IPS-11a (cell line): Measurements from ENCODE around the gene ANKRD37.

ENCODE experiments used
- H3K4me3 ChIP-seq: one replicate; pipeline ENCODE4 v1.5.1; 2013; ENCODE audit warnings: low read depth, low read length, control low read depth

The ANKRD37 gene

DNA sequence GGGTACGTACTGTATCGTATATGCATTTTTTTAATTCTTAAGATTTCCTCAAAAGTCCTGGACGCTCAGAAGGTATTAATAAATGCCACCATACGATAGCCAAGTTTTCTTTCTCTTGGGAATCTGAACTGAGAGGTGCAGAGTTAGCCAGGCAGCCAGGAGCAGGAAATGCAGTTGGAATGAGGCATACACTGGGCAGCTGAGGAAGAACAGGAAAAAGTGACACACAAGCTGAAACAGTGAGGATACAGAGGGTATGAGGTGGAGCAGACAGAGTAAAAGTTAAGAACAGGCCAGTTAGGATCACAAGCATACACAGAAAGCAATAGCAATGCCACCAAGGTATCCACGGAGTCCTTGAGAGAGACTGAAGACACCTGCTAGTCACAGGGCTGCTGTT is 15.8 kb downstream of the ANKRD37 start:
- H3K4me3 ChIP-seq, result no peak overlapping the region

DNA sequence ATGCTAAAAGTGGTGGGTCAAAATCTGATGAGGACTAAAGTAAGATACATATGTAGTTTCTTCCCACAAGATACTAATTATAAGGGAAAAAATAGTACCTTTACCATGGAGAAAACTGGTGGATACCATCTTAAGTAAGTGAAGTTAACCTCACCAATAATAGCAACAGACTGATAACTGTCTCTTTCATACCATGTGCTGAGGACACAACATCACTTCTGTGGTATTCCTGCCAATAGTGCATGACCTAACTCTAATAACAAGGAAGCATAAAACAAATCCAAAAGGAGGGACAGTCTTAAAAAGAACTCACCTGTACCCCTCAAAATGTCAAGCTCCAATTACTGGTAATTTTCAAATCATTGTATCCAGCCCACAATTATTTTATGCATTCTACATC is 20.3 kb downstream of the ANKRD37 start:
- H3K4me3 ChIP-seq, result no peak overlapping the region

DNA sequence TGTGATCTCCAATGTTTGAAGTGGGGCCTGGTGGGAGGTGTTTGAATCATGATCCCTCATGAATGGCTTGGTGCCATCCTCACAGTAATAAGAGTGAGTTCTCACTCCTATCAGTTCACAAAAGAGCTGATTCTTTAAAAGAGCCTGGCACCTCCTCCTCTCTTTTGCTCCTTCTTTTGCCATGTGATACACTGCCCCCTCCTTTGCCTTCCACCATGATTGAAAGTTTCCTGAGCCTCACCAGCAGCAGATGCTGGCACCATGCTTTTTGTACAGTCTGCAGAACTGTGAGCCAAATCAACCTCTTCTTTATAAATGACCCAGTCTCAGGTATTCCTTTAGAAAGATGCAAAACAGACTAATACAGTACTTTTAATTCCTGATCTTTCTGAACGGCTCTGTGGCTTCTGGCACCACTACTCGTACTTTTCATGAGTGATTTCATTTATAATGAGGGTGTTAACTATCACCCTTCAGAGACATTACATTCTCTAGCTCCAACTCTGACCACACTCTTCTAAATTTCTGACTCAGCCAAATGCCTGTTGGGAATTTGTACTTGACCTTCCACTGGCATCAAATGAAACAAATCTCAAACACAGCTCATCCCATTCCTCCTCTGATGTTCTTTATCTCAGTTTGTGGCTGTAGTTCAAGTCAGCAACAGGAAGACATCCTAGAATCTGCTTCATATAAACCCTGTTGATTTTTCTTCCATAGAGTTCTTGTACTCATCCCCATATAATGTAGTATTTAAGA is 24.9 kb downstream of the ANKRD37 start:
- no peak overlapping the region for H3K4me3 ChIP-seq

DNA sequence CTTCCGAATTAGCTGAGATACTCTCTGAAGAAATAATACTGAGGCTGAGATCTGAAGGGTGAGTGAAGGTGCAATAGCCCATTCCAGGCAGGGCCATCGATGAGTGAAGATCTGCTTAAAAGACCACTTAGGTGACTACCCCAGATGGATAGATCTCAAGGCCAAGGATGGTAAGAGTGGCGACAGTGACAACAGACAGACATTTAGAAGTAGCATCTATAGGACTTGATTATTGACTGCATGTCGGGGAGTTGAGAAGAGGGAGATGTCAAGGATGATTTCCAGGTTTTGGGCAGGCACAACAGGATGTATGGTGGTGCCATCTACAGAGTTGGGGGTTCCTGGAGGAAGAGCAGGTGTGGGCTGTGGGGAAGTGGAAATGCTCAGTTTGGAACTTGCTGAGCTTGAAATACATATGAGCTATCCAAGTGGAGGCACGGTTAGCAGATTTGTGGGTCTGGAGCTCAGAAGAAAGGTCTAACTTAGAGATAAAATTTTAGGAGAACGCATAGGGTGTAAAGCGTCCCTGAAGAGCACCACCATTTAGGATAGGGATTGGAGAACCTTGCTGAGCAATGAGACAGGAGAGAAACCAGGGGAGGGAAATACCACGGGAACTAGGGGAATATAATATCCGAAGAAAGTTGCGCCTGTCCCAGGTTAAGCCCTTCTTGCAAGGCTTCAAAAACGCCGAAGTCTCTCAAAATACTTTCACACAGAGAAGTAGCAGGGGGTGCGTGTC is 28.4 kb downstream of the ANKRD37 start:
- H3K4me3 ChIP-seq, result peak overlapping the region; percentile 92

DNA sequence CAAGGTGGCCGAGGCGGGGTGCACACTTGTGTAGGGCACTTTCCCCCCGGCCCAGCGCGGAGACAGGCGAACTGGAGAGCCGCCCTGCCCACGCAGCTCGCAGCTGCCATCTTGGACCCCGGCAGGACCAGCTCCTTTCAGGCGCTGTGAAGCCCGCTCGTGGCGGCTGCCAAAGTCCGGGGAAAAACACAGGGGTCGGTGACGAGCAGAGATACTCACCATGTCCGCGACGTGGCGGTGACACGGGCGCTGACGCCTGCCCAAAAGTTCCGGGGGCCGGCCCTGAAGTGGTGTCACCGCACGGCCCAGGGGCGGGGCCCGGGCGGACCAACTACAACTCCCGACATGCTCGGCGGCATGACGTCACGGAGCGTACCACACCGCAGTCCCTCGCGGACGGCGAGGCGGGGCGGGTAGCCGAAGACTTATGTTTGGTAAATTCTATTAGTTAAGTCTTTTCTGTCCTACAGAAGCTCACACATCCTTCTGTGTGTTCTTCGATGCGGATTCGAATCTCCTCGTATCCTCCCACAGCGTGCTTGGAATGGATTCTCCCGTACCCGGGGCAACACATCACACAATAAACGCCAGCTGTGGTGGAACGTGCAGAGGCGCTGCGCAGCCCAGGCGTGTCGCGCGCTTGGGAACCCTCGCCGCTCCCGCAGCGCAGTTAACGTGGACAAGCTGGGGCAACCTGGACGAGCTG is 29.2 kb downstream of the ANKRD37 start, which contains the start of gene UFSP2:
TSS of gene UFSP2 (minus strand) at position 318 of the 706 bp plus-strand sequence. CDS start at position 222, 96 bp downstream.
- H3K4me3 ChIP-seq, result peak within 1 kb of the TSS; percentile 92

DNA sequence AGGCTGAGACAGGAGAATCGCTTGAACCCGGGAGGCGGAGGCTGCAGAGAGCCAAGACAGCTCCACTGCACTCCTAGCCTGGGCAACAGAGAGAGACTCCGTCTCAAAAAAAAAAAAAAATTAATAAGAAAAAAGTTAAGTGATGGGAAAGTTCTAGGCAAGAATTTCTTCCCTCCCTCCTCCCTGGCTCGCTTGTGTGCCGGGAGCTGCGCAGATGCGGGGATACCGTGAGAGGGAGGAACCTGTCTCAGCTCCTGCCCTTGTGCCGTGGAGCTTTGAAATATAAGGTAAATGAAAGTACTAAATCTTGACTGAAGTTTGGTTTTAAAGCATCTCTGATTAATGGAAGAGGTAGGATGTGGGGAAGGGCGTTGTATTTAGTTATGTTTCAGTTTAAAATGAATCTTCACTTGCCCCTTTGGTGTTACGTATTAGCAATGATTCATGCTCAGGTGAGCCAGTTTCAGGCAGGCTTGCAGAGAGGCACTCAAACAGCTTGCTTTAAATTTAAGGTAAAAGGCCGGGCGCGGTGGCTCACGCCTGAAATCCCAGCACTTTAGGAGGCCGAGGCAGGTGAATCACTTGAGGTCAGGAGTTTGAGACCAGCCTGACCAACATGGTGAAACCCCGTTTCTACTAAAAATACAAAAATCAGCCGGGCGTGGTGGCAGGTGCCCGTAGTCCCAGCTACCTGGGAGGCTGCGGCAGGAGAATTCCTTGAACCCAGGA is 30.5 kb downstream of the ANKRD37 start:
- no peak overlapping the region for H3K4me3 ChIP-seq

DNA sequence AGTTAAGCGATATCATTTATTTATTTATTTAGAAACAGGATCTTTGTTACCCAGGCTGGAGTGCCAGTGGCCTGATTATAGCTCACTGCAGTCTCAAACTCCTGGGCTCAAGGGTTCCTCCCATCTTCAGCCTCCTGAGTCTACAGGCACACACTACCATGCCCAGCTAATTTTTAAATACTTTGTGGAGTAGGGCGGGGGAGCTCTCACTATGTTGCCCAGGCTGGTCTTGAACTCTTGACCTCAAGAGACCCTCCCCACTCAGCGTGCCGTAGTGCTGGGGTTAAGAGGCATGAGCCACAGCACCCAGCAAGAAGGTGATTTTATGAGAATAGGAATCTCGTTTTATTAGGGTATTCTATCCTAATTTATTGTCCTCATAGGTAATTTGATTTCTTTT is 33.0 kb downstream of the ANKRD37 start:
- no peak overlapping the region for H3K4me3 ChIP-seq

DNA sequence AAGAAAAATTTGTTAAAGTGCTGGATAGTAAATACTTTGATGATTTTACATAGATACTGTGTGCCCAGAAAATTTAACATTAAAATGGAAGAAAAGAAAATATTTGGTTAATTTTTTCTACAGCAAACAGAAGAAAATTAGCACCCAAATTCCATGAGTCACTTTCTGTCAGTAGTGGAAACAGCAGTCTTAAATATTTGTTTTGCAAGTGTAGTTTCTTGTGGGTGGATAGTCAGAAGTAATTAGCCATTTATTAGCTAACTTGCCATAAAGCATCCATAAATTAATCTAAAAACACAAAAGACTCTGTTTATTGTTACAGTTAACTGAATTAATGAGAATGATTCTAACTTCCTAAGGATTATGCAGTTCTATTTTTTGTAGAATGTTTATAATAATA is 38.8 kb downstream of the ANKRD37 start:
- no peak overlapping the region for H3K4me3 ChIP-seq

DNA sequence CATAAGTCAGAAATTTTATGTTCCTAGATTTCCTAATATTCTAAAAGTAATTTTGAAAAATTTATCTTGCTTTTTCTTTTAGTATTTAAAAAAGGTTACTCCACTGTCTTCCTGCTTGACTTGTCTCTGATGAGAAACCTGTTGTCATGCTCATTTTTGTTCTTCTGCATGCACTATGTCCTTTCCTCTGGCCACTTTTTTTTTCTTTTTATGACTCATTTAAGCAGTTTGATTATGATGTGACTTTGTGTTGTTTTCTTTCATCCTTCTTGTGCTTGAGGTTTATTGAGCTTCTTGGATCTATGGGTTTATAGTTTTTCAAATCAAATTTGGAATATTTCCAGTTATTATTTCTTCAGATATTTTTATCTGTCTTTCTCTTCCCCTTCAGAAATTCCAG is 41.2 kb downstream of the ANKRD37 start:
- no peak overlapping the region for H3K4me3 ChIP-seq

DNA sequence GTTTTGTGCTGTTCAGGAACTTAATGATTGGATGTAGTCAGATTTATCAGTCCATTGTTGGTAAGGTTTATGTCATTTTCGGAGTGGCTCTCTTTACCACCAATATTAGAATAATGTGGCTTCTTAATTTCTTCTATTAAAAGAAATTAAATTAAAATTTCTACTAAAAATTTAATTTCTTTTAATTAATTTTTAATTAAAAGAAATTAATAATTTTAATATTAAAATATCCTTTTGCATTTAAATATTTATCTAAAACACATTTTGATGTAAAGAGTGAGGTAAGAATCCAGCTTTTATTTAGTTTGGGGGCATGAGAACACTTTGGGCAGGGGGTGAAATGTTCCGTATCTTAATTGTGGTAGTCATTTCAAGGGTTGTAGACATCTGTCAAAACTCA is 44.8 kb downstream of the ANKRD37 start:
- no peak overlapping the region for H3K4me3 ChIP-seq

DNA sequence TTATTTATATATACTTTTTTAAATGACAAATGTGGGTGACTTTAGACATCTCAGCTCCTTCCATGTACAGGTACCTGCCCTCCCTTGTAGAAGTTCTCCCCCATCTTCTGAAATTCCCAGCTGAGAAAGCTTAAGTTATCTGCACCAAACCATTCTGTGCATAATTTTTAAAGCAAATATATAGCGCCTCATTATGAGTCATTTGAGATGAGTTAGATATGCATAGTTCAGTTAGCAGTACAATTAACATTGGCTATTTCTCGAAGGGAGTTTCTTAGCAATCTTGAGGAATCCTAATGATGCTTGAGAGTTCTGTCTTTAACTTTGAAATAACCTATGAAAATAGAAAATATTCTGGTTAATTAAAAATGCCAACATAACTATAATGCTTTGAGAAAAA is 48.6 kb downstream of the ANKRD37 start:
- no peak overlapping the region for H3K4me3 ChIP-seq
